ENCODE data around the gene ABCC12. TPM values are rescaled to one million over a fixed set of nuclear protein-coding genes. Genes with fewer than 3 reads are reported as not detected.

Gene ABCC12
- total and polyA plus RNA-seq, 2 of the 8 experiments (the other 6 are each of a cell fraction or from before 2014, with no cell fraction given) = 0.05 TPM; not detected in 1

DNA sequence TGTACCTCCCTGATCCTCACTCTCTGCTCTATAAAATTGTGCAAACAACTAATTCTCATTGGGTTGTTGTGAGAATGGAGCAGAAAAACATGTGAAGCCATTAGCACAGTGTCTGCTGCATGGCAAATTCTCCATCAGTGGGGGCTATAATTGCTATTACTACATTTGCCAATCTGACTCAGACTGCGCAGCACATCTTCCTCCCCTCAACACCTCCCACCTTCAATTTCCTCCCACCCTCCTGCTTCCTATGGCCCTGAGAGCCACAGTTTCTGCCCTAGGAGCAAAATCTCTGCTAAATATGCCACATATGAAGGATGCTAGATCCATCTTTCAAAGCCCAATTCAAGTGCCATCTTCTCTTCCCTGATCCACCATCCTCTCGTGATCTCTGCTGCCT, 37.0 kb downstream of the ABCC12 start:
- no peak overlapping the region for H3K4me2 ChIP-seq (ENCODE audit: insufficient read depth in 1 of 2, low read depth in 2 of 2, low read length in 2 of 2)
- WGBS, 2 experiments (ENCODE audit: extremely low coverage in 1 of 2, insufficient coverage in 1 of 2, insufficient read length in 1 of 2, insufficient replicate concordance in 2 of 2, low coverage in 1 of 2, low lambda C conversion rate in 2 of 2, missing lambda C conversion rate in 1 of 2) = 95% methylated on average over 2 of the region's 2 CpGs; no CpG with 5 or more reads in 1 of the 2 experiments
- TF ChIP-seq SUZ12 (IDR thresholded peaks at IDR 0.05; ENCODE audit: low read length) (no peak), SIN3A (conservative IDR thresholded peaks at IDR 0.05 in 1 of 2, IDR thresholded peaks at IDR 0.05 in 1 of 2; ENCODE audit: low read depth in 1 of 2, low read length in 2 of 2) (no peak), NRF1 (IDR thresholded peaks at IDR 0.05; ENCODE audit: low read depth, low read length) (no peak), TBP (IDR thresholded peaks at IDR 0.05; ENCODE audit: low read depth, low read length) (no peak), BACH1 (IDR thresholded peaks at IDR 0.05; ENCODE audit: low read length) (no peak), SRF (IDR thresholded peaks at IDR 0.05; ENCODE audit: low read depth, low read length) (no peak), BRCA1 (IDR thresholded peaks at IDR 0.05; ENCODE audit: low read depth, low read length) (no peak), ZNF274 (IDR thresholded peaks at IDR 0.05; ENCODE audit: borderline replicate concordance, extremely low read depth, low read length) (no peak), CTBP2 (IDR thresholded peaks at IDR 0.05; ENCODE audit: borderline replicate concordance, insufficient read depth, insufficient read length, low read length) (no peak), TAF7 (optimal IDR thresholded peaks at IDR 0.05; ENCODE audit: borderline replicate concordance, low read depth, low read length) (no peak), PHF8 (conservative IDR thresholded peaks at IDR 0.05; ENCODE audit: low read depth, low read length) (no peak)
- TF ChIP-seq, protein P1, sequence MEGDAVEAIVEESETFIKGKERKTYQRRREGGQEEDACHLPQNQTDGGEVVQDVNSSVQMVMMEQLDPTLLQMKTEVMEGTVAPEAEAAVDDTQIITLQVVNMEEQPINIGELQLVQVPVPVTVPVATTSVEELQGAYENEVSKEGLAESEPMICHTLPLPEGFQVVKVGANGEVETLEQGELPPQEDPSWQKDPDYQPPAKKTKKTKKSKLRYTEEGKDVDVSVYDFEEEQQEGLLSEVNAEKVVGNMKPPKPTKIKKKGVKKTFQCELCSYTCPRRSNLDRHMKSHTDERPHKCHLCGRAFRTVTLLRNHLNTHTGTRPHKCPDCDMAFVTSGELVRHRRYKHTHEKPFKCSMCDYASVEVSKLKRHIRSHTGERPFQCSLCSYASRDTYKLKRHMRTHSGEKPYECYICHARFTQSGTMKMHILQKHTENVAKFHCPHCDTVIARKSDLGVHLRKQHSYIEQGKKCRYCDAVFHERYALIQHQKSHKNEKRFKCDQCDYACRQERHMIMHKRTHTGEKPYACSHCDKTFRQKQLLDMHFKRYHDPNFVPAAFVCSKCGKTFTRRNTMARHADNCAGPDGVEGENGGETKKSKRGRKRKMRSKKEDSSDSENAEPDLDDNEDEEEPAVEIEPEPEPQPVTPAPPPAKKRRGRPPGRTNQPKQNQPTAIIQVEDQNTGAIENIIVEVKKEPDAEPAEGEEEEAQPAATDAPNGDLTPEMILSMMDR (IDR thresholded peaks at IDR 0.05; ENCODE audit: control extremely low read depth in 1 of 3, insufficient read depth in 1 of 3, low read depth in 1 of 3, low read length in 3 of 3) = no peak

More for the DNA sequence above, 37.0 kb downstream of the ABCC12 start:
- H4K8ac ChIP-seq (ENCODE audit: extremely low read depth, insufficient read depth, low read length) = no peak overlapping the region
- H3K4me3 ChIP-seq (ENCODE audit: extremely low read depth in 1 of 4, insufficient read depth in 2 of 4, low read depth in 3 of 4, low read length in 4 of 4) = no peak overlapping the region
- ChIA-PET POLR2A (ENCODE audit: partially characterized antibody) (no interaction called here), CTCF (ENCODE audit: partially characterized antibody) (interaction anchor here (0.6 to 4.1 kb wide), 11 partner anchors 9 to 119 kb away, joined by 3 to 34 read pairs (median 4); no protein-coding TSS in a partner anchor)
- H3K36me3 ChIP-seq (ENCODE audit: control insufficient read depth in 2 of 4, insufficient read depth in 4 of 4, low read length in 3 of 4) = no peaks in the 10 kb centered on the region
- H3K79me1 ChIP-seq (ENCODE audit: low read depth, low read length) = no peaks in the 10 kb centered on the region
- no peak overlapping the region for H3K27ac ChIP-seq (ENCODE audit: low read depth, low read length)
- DNase-seq (ENCODE audit: low read depth in 1 of 2, low spot score in 2 of 2) = no peak
- no peak overlapping the region for H2AFZ ChIP-seq (ENCODE audit: low read length)
- no peak overlapping the region for H4K91ac ChIP-seq (replicated peaks; ENCODE audit: insufficient read length, low read length)
- no peak overlapping the region for H3K56ac ChIP-seq (replicated peaks; ENCODE audit: insufficient read length, low read depth, low read length)
- no peak overlapping the region for H3K23ac ChIP-seq (ENCODE audit: insufficient read length)
- no peak overlapping the region for H4K5ac ChIP-seq (ENCODE audit: insufficient read length, low read depth, low read length)
- H2AK5ac ChIP-seq (ENCODE audit: low read depth, low read length) = no peak overlapping the region
- H3K4ac ChIP-seq (replicated peaks; ENCODE audit: insufficient read length, low read depth, low read length) = no peak overlapping the region
- H2BK15ac ChIP-seq (ENCODE audit: low read length) = no peak overlapping the region
- no peaks in the 10 kb centered on the region for H3K79me2 ChIP-seq (ENCODE audit: control insufficient read depth in 1 of 2, insufficient read depth in 2 of 2, low read length in 2 of 2)
- H3K27me3 ChIP-seq (replicated peaks in 1 of 4; ENCODE audit: control insufficient read depth in 3 of 4, extremely low read depth in 1 of 4, insufficient read depth in 3 of 4, low read length in 3 of 4) = no peaks in the 10 kb centered on the region
- H3K9ac ChIP-seq (replicated peaks in 1 of 4; ENCODE audit: extremely low read depth in 1 of 4, low read depth in 3 of 4, low read length in 3 of 4) = no peak overlapping the region
- H2BK120ac ChIP-seq (replicated peaks; ENCODE audit: low read depth, low read length) = no peak overlapping the region
- no peaks in the 10 kb centered on the region for H3K9me3 ChIP-seq (ENCODE audit: insufficient read depth in 2 of 2, low read depth in 1 of 2, low read length in 1 of 2)
- H2BK20ac ChIP-seq (ENCODE audit: low read length) = no peak overlapping the region
- H3K14ac ChIP-seq (ENCODE audit: insufficient read length) = no peak overlapping the region
- H3K4me1 ChIP-seq (replicated peaks in 1 of 4; ENCODE audit: control insufficient read depth in 3 of 4, insufficient read depth in 4 of 4, low read length in 3 of 4) = no peaks in the 10 kb centered on the region
- no peak for FAIRE-seq
- H3K23me2 ChIP-seq (ENCODE audit: low read depth, low read length) = no peaks in the 10 kb centered on the region
- no peaks in the 10 kb centered on the region for H4K20me1 ChIP-seq (replicated peaks in 1 of 2; ENCODE audit: control insufficient read depth in 1 of 2, insufficient read depth in 2 of 2, low read length in 2 of 2)
- no peak overlapping the region for H2BK5ac ChIP-seq (ENCODE audit: low read depth, low read length)
- no peak overlapping the region for H3K18ac ChIP-seq (ENCODE audit: extremely low read depth, low read length)
- H2BK12ac ChIP-seq (ENCODE audit: low read depth, low read length) = no peak overlapping the region

All from H1 (cell line).